ENCODE results near the gene SCG5.
"Not testable (repeated sequence)": the region's sequence is repeated elsewhere in the genome, so short reads cannot be mapped to it uniquely, and the experiment has no call there.

The SCG5 gene, protein sequence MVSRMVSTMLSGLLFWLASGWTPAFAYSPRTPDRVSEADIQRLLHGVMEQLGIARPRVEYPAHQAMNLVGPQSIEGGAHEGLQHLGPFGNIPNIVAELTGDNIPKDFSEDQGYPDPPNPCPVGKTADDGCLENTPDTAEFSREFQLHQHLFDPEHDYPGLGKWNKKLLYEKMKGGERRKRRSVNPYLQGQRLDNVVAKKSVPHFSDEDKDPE

DNA sequence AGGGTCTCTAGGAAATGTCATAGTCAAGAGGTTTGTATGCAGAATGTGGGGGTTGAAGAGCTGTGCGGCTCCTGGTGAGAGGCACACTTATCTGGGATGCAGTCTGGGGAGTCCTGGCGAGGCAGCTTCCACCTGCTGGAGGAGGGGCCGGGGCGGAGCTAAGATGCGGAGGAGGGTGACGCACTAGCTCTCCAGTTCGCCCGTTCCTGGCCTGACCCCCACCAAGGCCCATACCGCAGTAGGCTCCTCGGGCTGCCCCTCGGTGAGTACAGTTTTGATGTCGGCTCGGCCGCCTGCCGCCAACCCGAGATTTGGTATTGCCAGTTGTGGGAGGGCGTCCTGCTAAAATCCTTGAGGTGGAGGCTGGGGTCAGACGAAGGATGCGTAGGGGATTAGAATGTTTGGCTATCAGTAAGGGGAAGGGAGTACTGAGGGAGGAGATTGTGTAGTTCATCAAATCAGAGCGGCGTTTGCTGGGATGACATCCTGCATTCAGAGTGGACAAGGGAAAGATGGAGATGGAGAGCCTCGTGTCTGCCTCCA is at the start of gene SCG5:
Gene SCG5 (plus strand): TSS at position 194 of the 543 bp plus-strand sequence. CDS start 1,883 bp downstream, outside the sequence.
- no peak for DNase-seq

DNA sequence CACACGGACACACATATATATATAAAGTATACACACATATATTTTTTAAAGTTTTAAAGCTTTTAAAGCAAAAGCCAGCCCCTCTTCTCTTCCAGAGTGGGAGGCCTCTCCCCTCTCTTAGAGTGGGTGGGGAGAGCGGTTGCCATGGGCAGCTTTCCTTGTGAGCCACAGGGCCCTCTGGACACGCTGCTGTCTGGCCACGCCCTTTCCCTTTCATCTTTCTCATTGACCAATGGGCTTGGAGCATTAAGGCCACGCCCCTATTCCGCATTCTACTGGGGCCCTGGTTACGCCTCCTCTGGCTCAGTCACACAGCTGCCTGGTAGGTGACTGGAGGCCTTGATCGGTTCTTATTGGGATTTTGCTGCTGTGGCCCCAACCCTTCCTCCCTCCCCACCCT is 48.4 kb upstream of the SCG5 start, which contains the start of gene GOLGA8N:
Gene GOLGA8N (plus strand): TSS at position 306 of the 400 bp plus-strand sequence.
- not testable (repeated sequence) for DNase-seq

DNA sequence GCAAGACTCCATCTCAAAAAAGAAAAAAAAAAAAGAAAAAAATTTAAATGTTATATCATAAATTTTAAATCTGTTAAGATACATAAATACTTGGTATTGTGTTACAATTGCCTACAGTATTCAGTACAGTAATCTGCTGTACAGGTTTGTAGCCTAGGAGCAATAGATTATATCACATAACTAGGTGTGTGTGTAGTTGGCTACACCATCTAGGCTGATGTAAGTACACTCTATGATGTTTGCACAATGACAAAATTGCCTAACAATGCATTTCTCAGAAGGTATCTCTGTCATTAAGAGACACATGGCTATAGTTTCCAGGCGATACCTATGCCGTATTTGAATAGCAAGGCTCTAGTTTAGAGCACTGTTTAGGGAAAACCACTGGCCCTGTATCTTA is 32.0 kb upstream of the SCG5 start:
- DNase-seq: not testable (repeated sequence)

DNA sequence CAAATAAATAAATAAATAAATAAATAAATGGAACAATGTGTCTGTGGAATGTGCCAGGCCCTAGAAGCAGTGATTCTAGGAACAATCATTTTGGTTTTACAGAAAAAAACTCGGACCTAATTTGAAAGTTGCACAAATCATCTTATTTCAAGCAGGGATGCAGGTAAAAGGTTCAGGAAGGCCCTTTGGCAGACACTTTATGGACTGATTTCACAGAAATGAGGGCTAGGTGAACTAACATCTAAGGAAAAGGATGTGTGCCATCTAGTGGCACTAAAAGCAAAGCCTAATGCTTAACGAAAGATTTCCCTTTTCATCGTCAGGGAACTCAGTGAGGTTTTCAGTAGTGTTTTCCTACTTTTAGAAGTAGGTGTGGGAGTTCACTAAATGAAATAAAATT is 30.8 kb upstream of the SCG5 start:
- not testable (repeated sequence) for DNase-seq

DNA sequence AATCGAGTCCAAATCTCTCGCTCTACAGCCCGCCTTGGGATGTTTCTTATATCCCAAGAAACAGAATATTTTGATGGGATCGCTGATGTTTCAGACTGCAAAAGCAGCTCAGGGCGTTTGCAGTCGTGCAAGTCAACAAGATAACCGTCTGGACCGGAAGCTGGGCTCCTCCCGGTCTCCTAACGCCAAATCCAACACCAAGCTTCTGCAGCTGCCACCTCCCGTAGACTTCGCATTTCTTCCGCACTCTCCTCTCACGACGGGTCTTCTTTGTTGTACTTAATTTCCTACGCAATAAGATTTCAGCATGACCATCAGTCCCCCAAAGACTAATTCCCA is 26.8 kb upstream of the SCG5 start:
- not testable (repeated sequence) for DNase-seq

DNA sequence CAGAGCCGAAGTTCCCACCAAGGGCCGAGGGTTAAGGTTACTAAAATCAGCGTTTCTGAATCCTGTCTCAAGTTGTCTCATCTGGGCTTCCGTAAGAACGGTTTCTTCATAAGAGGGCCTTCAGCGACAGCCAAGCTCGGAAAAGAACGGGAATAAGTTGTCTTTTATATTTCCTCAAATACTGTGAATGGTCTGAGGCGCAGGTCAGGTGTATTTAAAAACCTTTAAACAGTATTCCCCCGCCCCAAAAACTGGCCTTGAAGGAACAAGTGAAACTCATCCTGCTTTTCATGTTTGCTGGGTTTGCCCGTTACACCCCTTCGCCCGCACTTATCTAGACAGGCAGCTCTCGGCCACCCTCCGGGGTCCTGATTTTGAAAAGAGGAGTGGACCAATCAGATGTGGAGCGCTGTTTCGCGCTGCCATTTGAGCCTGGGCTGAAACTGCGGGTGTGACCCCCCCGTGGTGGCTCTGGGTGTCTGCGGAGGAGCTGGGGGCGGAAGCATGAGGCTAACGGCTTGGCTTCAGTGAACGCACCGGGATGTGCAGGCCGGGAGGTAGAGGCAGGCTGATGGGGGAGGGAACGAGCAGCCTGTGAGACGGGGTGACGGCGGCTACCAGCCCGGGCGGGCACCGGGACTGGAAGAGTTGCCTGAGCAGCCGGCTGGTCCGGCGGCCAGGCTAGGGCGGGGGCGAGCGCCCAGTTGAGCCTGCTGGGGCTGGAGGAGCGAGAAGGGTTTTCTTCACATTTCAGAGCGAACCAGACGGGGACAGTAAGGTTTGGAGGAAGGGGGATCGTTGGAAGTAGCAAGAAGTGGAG is 26.2 kb upstream of the SCG5 start, which contains the start of gene ARHGAP11A:
Gene ARHGAP11A (plus strand): TSS at position 454 of the 820 bp plus-strand sequence. CDS start 708 bp downstream, outside the sequence.
- DNase-seq: peak; percentile 84

DNA sequence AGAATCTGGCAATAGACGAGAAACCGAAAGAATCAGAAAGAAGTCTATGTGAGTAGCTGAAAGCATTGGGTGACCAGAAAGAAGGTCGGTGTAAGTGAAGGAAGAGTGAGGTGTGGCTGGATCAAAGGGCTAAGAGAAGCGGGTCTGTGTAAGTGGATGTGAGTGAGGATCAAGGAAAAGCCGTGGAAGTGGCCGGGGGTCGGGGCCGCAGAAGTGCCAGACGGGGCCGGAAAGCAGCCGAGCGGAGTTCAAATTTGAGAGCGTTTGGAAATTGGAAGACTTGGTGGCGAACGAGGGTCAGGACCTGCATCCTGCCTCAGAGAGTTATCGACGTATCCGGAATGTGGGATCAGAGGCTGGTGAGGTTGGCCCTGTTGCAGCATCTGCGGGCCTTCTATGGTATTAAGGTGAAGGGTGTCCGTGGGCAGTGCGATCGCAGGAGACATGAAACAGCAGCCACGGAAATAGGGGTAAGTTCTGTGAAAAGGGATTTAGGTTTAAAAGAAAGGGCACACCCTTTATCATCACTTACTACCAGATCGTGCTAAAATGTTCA is 25.6 kb upstream of the SCG5 start:
- DNase-seq: not testable (repeated sequence)

DNA sequence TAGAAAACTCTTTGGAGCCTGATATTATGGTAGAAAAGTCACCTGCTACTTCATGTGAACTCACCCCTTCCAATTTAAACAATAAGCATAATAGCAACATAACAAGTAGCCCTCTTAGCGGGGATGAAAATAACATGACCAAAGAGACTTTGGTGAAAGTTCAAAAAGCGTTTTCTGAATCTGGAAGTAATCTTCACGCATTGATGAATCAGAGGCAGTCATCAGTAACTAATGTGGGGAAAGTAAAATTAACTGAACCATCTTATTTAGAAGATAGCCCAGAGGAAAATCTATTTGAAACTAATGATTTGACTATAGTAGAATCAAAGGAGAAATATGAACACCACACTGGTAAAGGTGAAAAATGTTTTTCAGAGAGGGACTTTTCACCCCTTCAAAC is 5.1 kb upstream of the SCG5 start:
- DNase-seq: no peak

DNA sequence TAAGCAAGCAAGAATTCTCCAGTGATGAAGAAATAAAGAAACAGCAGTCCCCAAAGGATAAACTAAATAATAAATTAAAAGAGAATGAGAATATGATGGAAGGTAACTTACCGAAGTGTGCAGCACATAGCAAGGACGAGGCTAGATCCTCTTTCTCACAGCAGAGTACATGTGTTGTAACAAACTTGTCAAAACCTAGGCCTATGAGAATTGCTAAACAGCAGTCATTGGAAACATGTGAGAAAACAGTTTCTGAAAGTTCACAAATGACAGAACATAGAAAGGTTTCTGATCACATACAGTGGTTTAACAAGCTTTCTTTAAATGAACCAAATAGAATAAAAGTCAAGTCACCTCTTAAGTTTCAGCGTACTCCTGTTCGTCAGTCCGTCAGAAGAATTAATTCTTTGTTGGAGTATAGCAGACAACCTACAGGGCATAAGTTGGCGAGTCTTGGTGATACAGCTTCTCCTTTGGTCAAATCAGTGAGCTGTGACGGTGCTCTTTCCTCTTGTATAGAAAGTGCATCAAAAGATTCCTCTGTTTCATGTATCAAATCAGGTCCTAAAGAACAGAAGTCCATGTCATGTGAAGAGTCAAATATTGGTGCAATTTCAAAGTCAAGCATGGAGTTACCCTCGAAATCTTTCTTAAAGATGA is 4.5 kb upstream of the SCG5 start:
- no peak for DNase-seq

DNA sequence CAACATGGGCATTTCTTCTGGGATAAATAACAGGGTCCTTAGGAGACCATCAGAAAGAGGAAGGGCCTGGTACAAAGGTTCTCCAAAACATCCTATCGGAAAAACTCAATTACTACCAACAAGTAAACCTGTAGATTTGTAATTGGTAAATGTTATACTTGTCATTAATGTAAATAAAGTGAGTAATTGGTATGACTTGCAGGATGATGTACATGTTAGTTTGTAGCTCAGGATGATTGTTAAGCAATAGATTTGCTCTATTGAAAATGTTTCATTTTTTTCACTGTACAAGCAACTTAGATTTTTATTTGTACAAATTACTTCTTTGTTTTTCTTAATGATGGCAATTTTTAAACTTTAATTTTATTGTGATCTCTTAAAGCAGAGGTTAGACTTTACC is 3.8 kb upstream of the SCG5 start:
- DNase-seq: no peak

DNA sequence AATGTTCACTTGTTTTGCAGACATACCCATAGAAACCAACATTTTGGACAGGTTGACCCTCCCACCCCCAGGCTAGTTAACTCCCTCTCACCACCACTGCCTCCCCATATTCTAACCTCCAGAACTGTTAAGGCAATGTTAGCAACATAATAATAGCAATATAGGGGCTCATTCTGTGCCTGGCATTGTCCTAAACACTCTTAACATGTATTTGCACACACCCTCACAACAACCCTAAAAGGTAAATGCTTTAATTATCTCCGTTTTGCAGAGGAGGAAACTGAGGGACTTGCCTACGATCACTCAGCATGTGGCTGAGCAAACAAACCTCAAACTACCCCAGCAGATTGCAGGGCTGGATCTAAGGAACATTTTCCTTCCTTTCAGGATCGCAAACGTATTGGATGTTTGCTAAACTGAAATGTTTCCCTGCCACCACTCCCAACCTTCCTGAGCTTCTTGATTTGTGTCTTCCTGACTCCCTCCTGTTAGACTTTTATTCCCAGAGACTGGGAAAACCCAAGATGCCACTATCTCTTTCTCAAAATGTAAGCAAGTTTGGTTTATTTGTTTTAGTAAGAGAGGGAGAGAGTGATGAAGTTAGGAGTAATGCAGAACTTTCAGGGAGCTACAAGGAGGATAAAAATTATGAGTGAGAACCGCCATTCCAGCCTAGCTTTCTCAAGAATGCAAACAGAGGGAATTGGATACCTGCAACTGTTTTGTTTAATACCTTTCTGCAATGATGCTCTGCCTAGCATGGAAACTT is 1.3 kb downstream of the SCG5 start:
- no peak for DNase-seq

DNA sequence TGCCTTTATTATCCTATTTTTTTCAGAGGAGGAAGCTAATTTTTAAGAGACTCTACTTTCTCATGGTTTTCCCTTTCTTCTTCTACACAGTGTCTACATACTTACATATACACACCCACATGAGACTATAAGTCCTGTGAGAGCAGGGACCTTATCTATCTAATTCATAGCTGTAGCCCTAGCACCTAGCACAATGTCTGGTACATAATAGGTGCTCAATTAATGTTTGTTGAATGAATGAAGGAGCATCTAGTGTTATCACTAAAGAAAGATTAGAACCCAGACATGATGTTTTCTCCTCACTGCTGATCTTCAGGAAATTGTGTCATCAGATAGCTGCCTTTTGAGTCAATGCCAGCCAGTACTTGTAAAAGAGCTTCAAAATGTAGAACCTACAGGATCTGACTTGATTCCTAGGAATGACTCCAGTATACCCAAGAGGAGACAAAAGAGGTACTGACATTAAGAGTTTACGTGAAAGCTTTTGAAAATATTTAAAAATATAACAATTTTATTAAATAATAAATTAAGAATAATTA is 2.5 kb downstream of the SCG5 start:
- no peak for DNase-seq

DNA sequence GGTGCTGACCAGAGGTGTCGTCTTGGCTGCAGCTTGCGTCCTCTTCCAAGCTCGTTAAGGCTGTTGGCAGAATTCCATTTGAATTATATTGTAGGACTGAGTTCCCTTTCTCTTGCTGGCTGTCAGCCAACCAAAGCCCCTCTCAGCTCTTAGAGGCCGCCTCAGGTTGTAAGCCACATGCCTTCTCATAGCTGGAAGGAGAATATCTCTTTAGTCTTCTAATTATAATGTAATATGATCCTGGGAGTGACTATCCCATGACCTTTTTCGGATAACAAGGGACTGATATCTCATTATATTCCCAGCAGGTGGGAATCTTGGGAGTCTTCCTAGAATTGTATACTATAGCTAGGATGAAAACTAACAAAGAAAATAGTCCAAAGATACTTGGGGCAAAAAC is 4.8 kb downstream of the SCG5 start:
- no peak for DNase-seq

DNA sequence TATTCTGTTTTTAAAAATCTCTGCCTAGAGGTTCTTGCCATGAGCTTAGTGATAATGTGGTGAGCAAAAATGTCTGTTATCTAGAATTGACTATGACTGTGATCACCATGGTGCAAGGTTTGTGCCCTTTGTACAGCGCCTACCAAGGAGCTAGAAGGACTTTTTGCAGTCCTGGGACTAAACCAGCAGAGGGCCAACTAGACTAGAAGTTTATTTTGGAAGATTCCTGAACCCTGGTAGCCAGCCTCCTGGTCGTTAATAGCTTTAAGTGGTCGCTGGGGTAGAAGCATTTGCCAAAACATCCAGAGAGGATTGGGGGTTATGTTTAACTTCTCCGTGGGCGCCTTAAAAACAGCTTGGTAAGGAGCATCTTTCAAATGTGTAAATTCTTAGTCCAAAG is 7.8 kb downstream of the SCG5 start:
- DNase-seq: no peak

DNA sequence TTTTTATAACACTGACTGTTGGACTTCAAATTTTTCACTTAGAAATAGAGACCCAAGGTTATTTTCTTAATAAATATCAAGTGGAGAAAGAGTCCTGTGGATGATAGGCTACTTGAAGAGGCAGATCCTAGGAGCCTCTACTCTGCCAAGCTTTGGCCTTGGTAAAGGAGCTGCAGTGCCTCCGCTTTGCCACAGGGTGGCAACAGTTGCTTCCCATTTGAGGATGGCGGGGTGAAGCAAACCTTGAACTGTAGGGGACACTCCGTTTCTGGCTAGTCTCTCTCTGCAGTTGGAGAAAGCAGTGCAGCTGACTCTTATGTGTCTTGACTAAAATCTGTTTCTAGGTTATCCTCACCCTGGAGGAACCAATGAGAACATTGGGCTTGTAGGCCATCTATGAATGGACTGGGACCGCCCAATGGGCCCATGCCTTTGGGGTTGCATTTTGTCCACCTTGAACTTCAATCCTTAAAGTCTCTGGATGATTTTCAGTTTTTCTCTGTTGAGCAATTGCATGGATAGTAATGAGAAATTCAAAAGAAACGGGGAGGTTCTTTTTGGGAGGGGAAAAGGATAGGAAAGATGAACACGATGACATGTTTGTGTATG is 9.8 kb downstream of the SCG5 start:
- DNase-seq: peak; percentile 27

DNA sequence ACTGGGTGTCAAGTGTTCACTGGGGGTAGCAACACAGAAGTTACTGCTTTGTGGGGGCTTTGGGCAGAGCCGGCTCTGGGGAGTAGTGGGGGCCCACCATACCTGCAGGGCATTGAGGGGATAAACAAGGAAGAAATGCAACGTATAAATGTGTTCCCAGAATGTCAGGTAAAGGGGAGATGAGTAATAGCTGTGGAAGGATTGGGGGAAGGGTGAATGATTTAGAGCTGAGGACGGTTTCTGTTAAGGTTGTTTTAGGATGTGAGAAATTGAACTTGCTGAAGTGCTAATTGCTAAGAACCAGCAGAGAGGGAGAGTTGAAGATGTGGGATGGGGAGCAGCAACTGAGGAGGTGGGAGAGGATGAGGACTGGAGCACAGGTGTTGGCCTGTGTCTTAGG is 10.7 kb downstream of the SCG5 start:
- no peak for DNase-seq

DNA sequence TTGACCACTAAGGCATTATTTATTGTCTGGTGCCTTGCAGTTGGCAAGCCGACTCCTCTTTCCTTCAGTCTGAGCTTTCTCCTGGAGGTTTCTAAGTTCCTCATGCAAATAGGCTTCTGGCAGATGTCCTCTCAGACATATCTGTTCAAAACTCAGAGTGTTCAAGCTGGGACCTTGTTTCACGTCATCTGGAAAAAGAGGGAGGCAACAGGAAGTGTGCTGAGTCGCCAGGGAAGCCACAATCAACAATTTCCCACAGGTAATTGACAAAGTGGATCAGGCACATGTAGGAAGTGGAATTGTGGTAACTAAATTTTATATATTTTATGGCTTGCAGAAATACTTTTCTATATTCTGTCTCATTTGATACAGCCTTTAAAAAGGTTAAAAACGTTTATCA is 14.6 kb downstream of the SCG5 start:
- no peak for DNase-seq

DNA sequence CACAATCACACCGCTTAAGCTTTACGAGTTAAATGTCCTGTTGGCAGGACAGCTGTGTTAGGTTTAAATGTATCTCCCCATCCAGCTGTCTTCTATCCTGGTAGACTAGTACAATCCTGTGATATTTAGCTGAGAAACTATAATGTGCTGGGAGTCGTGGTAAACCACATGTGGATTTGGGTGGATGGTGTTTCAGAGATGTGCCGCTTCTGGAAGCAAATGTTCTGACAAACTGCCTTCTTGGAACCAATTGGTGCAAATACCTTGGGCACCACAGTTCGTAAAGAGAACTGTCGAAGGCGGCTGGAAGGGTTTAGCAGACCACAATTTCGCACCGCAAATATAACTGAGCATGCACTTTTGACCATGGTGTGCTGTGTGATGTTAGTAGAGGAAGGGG is 15.0 kb downstream of the SCG5 start:
- DNase-seq: no peak

DNA sequence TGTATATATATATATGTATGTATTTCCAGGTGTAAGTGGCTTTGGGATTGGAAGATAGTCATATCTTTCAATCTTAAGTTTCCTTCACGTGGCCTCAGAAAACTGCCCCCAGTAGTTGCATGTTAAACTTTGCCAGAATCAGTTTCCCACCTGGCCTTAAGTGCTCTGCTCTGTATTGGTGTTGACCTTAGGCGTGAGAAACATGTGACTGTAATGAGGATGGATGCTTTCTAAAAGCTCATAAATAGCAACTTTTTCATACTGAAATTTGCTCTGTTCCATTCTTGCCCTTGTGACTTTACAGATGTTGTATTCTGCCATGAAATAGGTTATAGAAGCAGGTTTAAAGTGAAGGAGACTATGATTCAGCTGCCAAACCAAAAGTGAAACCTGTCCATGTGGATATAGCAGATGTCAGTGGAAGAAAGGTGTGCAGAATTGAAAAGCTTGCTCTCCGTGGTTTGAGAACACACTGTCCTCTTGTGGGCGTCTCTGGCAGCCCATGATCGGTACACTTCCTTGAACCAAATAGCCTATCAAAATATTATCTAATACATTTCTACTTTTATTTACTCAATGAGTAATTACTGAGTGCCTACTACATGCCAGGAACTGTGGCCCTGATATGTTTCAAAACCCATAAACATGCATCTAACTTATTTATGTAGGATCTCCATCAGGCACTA is 15.8 kb downstream of the SCG5 start:
- no peak for DNase-seq

DNA sequence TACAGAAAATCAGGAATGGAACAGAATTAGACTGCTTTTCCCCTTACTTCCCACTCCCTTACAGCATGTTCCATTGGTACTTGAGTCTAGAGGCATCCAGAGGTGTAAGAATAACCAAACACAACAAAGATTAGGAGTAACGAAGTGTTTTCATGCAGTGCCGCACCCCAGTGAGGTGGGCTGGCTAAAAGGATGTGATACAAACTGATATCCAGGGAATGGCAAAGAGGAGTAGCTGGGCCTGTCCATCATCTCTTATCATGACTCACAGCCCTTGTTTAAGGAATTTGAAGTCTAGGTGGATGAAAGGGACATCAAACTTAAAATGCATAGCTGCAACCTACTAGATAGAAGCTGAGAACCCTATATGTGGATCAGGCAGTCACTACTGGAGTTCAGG is 16.4 kb downstream of the SCG5 start:
- DNase-seq: no peak

Measured in activated naive CD4-positive, alpha-beta T cell treated with anti-CD3 and anti-CD28 coated beads, Interleukin-2, amount 50 U/mL, for 16 hours (primary cell).